Measurements from ENCODE around the gene CSRNP2.

GRCh38 chr12:51131745-51132521, 48.5 kb upstream of the CSRNP2 start:
- no peak for TF ChIP-seq CTCF (IDR thresholded peaks at IDR 0.05)
- TF ChIP-seq POLR2A (IDR thresholded peaks at IDR 0.05): no peak
